GM18505 (cell line): ENCODE data around the gene RALGAPA2.

Experiments
- ATAC-seq: cut with Tn5 transposase; IDR thresholded peaks from one replicate; pipeline ENCODE4 v1.9.1; 2021; ENCODE audit not compliant: unreplicated experiment
- POLR2A ChIP-seq: IDR thresholded peaks from 4 replicates; pipeline ENCODE4 v1.6.1; 2011; ENCODE audit warnings: borderline replicate concordance; ENCODE audit not compliant: insufficient read depth, insufficient read length; ENCODE audit errors: extremely low read depth

Gene RALGAPA2

GRCh38 chr20:20503777-20504530 is 208.5 kb downstream of the RALGAPA2 start:
- no peak for TF ChIP-seq POLR2A
- no peak for ATAC-seq

DNA sequence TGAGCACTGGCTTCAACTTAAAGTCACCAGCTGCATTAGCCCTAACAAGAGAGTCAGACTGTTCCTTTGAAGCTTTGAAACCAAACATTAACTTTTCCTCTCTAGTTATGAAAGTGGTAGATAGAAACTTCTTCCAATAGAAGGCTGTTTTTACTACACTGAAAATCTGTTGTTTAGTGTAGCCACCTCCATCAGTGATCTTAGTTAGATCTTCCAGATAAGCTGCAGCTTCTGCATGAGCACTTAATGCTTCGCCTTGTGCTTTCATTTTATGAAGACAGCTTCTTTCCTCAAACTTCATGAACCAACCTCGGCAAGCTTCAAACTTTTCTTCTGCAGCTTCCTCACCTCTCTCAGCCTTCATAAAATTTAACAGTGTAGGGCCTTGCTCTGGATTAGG is 211.3 kb downstream of the RALGAPA2 start:
- no peak for ATAC-seq
- TF ChIP-seq POLR2A = no peak

DNA sequence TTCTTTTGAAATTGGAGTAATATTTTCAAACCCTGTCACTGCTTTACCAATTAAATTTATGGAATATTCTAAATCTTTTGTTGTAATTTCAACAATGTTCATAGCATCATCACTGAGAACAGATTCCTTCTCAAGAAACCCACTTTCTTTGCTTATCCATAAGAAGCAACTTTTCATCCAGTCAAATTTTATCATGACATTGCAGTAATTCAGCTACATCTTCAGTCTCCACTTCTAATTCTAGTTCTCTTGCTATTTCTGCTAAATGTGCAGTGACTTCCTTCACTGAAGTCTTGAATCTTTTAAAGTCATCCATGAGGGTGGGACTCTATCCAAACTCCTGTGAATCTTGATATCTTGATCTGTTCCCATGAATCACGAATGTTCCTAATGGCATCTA is 212.1 kb downstream of the RALGAPA2 start:
- no peak for TF ChIP-seq POLR2A

DNA sequence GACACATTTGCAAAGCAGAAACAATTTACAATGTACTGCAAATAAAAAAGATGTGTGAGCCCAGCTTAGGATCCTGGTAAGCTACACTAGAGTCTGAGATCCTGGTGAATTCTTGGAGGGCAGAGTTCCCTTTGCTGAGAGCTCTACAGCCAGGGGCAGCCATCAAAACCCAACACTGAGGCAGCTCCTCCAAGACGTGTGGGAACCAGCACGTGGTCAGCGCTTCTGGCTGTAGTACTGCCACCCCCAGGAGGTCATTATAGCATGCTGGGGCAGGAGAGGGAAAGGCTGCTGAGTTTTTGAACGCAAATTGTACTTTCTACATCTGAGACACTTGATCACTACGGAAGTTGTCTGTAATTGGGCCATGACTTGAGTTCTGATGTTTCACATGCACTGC is 213.0 kb downstream of the RALGAPA2 start:
- ATAC-seq = no peak
- TF ChIP-seq POLR2A = no peak

More for the DNA sequence above, 212.1 kb downstream of the RALGAPA2 start:
- ATAC-seq = no peak

GRCh38 chr20:20498076-20498861 is 214.2 kb downstream of the RALGAPA2 start:
- ATAC-seq = no peak

GRCh38 chr20:20497242-20497978 is 215.0 kb downstream of the RALGAPA2 start:
- ATAC-seq = no peak
- TF ChIP-seq POLR2A = no peak

More at GRCh38 chr20:20498076-20498861, 214.2 kb downstream of the RALGAPA2 start:
- no peak for TF ChIP-seq POLR2A

DNA sequence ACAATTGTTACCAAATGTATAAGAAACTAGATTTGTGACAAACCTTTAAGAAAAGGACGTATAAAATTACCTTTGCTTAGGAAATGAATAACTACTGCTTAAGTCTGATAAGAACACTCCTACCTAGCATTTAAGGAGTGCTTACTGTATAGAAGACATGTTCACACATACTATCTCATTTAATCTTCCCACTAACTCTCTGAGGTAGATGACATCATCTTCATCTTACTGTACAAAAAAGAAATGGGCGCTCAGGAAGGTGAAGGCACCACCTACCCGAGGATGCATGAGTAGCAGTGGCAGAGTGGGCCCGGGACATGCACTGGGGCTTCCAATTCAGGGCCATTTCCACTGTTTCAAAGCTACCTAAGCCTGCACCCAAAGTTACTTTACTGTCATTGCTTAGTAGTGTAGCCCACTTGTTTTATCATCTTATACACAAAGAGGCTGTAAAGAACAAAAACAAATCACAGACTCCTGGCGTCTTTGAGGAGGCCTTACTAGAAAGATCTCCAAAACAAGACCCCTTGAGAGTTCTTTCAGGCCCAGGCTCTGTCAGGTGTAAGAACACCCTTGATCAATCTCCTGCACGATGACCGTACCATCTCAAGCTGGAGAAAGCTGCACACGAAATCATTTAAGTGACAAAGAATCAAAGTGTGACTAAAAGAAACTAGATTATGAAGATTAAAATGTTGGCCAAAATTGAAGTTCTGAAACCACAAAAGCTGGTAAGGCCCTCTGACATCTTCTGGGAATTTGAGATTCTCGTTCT is 216.5 kb downstream of the RALGAPA2 start:
- ATAC-seq = no peak
- TF ChIP-seq POLR2A = no peak

- ATAC-seq = no peak
- TF ChIP-seq POLR2A = no peak
These were observed 218.7 kb downstream of the RALGAPA2 start for GRCh38 chr20:20493701-20494100.

GRCh38 chr20:20492521-20493332 is 219.7 kb downstream of the RALGAPA2 start:
- no peak for ATAC-seq
- TF ChIP-seq POLR2A = no peak

DNA sequence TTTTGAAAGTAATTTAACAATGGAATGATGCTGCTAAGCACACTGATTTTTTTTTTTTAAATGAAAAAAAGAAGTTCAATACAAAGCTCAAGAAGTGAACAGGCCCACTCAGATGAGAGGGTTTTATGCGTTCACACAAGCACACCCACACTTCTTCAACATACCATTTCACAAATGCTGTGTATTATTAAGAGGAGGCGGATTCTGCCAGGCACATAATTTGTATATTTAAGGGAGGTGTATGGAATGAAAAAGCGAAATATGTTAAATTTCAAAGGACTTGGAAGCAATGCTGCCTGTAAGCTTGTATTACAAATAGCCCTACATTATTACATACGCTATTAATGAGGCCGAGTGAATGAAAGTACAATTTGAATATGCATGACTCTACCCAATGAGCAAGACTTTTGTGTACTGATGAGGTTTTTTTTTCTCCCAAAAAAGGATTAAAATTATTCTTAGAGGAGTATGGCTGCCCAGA is 220.6 kb downstream of the RALGAPA2 start:
- no peak for TF ChIP-seq POLR2A
- no peak for ATAC-seq

- no peak for TF ChIP-seq POLR2A
- ATAC-seq = no peak
These were observed 221.2 kb downstream of the RALGAPA2 start for GRCh38 chr20:20491110-20491783.
